Measurements from ENCODE around the gene NOP14.
"Not testable (repeated sequence)": the region's sequence is repeated elsewhere in the genome, so short reads cannot be mapped to it uniquely, and the experiment has no call there.

NOP14 gene

GRCh38 chr4:2961421-2961810 lies 1.8 kb downstream of the NOP14 start:
- Histone ChIP-seq H3K9ac (ENCODE audit: low read depth, low read length) (no peak overlapping the region), H3K27ac (ENCODE audit: low read depth, low read length) (no peak overlapping the region), H3K9me3 (ENCODE audit: control insufficient read depth, insufficient read depth, low read length) (peaks cover 12% of the 10 kb centered on the region), H3K4me3 (ENCODE audit: low read depth, low read length) (peak overlapping the region; percentile 81; the same call in 1 of the 2 replicates), H3K4me1 (ENCODE audit: control insufficient read depth, insufficient read depth, low read length) (0 out of 2 replicates have a peak, but pooled peaks cover 6% of the 10 kb centered on the region), H3K27me3 (ENCODE audit: control insufficient read depth, insufficient read depth, low read length) (peaks cover 11% of the 10 kb centered on the region), H3K36me3 (ENCODE audit: control insufficient read depth, insufficient read depth, low read length) (peaks cover 25% of the 10 kb centered on the region)

GRCh38 chr4:2960450-2960849 lies 2.8 kb downstream of the NOP14 start:
- Histone ChIP-seq H3K27me3 (ENCODE audit: control insufficient read depth, insufficient read depth, low read length) (peaks cover 11% of the 10 kb centered on the region), H3K36me3 (ENCODE audit: control insufficient read depth, insufficient read depth, low read length) (peaks cover 34% of the 10 kb centered on the region), H3K9me3 (ENCODE audit: control insufficient read depth, insufficient read depth, low read length) (peaks cover 21% of the 10 kb centered on the region)
- H3K27ac ChIP-seq (ENCODE audit: low read depth, low read length); H3K4me1 ChIP-seq (ENCODE audit: control insufficient read depth, insufficient read depth, low read length); H3K4me3 ChIP-seq (ENCODE audit: low read depth, low read length); H3K9ac ChIP-seq (ENCODE audit: low read depth, low read length): not testable (repeated sequence)

DNA sequence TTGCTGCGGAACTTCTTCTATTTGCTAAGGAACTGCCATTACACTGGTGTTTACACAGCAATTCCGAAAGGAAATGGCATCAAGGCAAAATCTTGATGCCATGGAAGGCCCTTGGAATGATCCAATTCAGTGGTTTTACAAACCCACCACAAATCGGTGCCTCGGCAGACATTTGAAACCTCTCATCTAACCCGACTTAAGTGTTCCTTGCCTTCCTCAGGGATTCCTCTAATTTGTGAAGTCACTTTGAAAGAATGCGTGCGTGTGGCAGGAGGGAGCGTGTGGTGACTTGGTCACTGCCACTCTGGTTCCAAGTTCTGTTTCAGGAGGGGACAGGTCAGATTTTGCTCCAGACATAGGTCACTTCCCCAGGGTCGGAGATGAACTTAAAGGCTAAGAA lies 4.8 kb downstream of the NOP14 start:
- Histone ChIP-seq H3K9me3 (ENCODE audit: control insufficient read depth, insufficient read depth, low read length) (peaks cover 23% of the 10 kb centered on the region), H3K4me3 (ENCODE audit: low read depth, low read length) (no peak overlapping the region), H3K27me3 (ENCODE audit: control insufficient read depth, insufficient read depth, low read length) (no peaks in the 10 kb centered on the region), H3K9ac (ENCODE audit: low read depth, low read length) (no peak overlapping the region), H3K36me3 (ENCODE audit: control insufficient read depth, insufficient read depth, low read length) (peaks cover 49% of the 10 kb centered on the region), H3K4me1 (ENCODE audit: control insufficient read depth, insufficient read depth, low read length) (0 out of 2 replicates have a peak, but pooled peaks cover 6% of the 10 kb centered on the region), H3K27ac (ENCODE audit: low read depth, low read length) (no peak overlapping the region)

GRCh38 chr4:2955186-2956044 lies 7.8 kb downstream of the NOP14 start:
- not testable (repeated sequence) for H3K27ac ChIP-seq (ENCODE audit: low read depth, low read length)

GRCh38 chr4:2954358-2955185 lies 8.6 kb downstream of the NOP14 start:
- Histone ChIP-seq H3K9ac (ENCODE audit: low read depth, low read length) (no peak overlapping the region), H3K36me3 (ENCODE audit: control insufficient read depth, insufficient read depth, low read length) (peaks cover 87% of the 10 kb centered on the region), H3K27me3 (ENCODE audit: control insufficient read depth, insufficient read depth, low read length) (no peaks in the 10 kb centered on the region), H3K27ac (ENCODE audit: low read depth, low read length) (no peak overlapping the region), H3K4me3 (ENCODE audit: low read depth, low read length) (no peak overlapping the region), H3K4me1 (ENCODE audit: control insufficient read depth, insufficient read depth, low read length) (no peaks in the 10 kb centered on the region), H3K9me3 (ENCODE audit: control insufficient read depth, insufficient read depth, low read length) (peaks cover 23% of the 10 kb centered on the region)

More at GRCh38 chr4:2955186-2956044, 7.8 kb downstream of the NOP14 start:
- not testable (repeated sequence) for H3K9ac ChIP-seq (ENCODE audit: low read depth, low read length); H3K4me1 ChIP-seq (ENCODE audit: control insufficient read depth, insufficient read depth, low read length); H3K27me3 ChIP-seq (ENCODE audit: control insufficient read depth, insufficient read depth, low read length)
- Histone ChIP-seq H3K36me3 (ENCODE audit: control insufficient read depth, insufficient read depth, low read length) (peaks cover 78% of the 10 kb centered on the region), H3K4me3 (ENCODE audit: low read depth, low read length) (peak overlapping the region; percentile 37; the same call in 1 of the 2 replicates), H3K9me3 (ENCODE audit: control insufficient read depth, insufficient read depth, low read length) (peaks cover 23% of the 10 kb centered on the region)

DNA sequence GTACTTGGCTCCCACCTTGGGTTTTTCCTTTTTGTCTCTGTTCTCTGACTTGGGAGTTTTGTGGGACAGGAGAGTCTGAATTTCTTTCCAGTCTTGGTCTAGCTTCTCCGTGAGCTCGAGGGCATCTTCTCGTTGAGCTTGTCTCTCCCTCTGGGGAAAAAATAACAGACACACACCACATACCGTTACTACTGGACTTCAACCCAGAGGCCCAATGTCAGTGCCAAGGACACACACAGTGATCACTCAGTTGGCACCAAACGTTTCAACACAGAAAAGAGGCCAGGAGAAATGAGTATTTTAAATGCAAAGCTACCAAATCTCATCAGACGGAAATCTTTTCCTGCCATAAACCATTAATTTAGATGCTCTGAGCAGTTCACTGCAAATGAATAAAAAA lies 9.7 kb downstream of the NOP14 start:
- H3K4me1 ChIP-seq (ENCODE audit: control insufficient read depth, insufficient read depth, low read length), result no peaks in the 10 kb centered on the region
- no peak overlapping the region for H3K4me3 ChIP-seq (ENCODE audit: low read depth, low read length)
- H3K27me3 ChIP-seq (ENCODE audit: control insufficient read depth, insufficient read depth, low read length), result no peaks in the 10 kb centered on the region
- no peak overlapping the region for H3K27ac ChIP-seq (ENCODE audit: low read depth, low read length)
- peaks cover 93% of the 10 kb centered on the region for H3K36me3 ChIP-seq (ENCODE audit: control insufficient read depth, insufficient read depth, low read length)
- no peak overlapping the region for H3K9ac ChIP-seq (ENCODE audit: low read depth, low read length)
- H3K9me3 ChIP-seq (ENCODE audit: control insufficient read depth, insufficient read depth, low read length), result peaks cover 23% of the 10 kb centered on the region

DNA sequence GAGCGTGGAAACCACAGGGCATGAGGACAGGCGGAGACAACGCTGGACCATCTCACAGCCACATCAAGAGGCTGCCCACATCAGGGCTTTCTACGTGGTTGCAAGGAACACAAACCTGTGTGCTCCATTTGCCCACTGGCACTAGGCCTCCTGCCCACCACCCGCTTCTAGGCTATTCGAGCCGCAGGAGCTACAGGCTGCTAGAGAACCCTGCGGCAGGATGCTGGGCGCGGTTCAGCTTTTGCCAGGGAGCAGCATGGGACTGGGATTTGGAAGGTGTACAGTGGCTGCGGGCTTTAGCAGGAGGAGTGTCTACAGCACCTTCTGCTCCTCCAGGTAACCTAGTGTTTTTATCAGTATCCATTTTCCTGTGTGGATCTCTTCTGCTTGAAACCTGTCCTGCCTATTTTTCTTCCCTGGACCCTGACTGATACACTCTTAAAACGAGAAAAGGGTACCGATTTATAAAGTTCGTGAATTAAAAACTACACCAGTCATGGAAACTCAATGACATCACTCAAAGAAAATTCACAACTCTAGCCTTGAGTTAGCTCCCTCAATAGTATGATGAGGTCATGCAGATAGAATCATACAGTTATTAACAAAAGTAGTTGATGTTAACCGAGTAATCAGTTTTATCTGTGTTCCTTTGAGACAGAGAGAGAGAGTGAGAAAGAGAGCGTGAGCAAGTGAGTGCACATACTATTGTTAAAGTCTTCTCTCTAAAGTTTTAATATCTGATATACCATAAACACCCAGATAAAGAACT lies 12.8 kb downstream of the NOP14 start:
- Histone ChIP-seq H3K36me3 (ENCODE audit: control insufficient read depth, insufficient read depth, low read length) (peaks cover 91% of the 10 kb centered on the region), H3K4me3 (ENCODE audit: low read depth, low read length) (no peak overlapping the region), H3K9ac (ENCODE audit: low read depth, low read length) (no peak overlapping the region), H3K27ac (ENCODE audit: low read depth, low read length) (no peak overlapping the region), H3K9me3 (ENCODE audit: control insufficient read depth, insufficient read depth, low read length) (peaks cover under 1% of the 10 kb centered on the region), H3K4me1 (ENCODE audit: control insufficient read depth, insufficient read depth, low read length) (no peaks in the 10 kb centered on the region), H3K27me3 (ENCODE audit: control insufficient read depth, insufficient read depth, low read length) (no peaks in the 10 kb centered on the region)

GRCh38 chr4:2949782-2950125 lies 13.5 kb downstream of the NOP14 start:
- Histone ChIP-seq H3K36me3 (ENCODE audit: control insufficient read depth, insufficient read depth, low read length) (peaks cover 96% of the 10 kb centered on the region), H3K27ac (ENCODE audit: low read depth, low read length) (no peak overlapping the region), H3K9ac (ENCODE audit: low read depth, low read length) (no peak overlapping the region), H3K4me3 (ENCODE audit: low read depth, low read length) (no peak overlapping the region), H3K9me3 (ENCODE audit: control insufficient read depth, insufficient read depth, low read length) (no peaks in the 10 kb centered on the region), H3K27me3 (ENCODE audit: control insufficient read depth, insufficient read depth, low read length) (no peaks in the 10 kb centered on the region), H3K4me1 (ENCODE audit: control insufficient read depth, insufficient read depth, low read length) (no peaks in the 10 kb centered on the region)

DNA sequence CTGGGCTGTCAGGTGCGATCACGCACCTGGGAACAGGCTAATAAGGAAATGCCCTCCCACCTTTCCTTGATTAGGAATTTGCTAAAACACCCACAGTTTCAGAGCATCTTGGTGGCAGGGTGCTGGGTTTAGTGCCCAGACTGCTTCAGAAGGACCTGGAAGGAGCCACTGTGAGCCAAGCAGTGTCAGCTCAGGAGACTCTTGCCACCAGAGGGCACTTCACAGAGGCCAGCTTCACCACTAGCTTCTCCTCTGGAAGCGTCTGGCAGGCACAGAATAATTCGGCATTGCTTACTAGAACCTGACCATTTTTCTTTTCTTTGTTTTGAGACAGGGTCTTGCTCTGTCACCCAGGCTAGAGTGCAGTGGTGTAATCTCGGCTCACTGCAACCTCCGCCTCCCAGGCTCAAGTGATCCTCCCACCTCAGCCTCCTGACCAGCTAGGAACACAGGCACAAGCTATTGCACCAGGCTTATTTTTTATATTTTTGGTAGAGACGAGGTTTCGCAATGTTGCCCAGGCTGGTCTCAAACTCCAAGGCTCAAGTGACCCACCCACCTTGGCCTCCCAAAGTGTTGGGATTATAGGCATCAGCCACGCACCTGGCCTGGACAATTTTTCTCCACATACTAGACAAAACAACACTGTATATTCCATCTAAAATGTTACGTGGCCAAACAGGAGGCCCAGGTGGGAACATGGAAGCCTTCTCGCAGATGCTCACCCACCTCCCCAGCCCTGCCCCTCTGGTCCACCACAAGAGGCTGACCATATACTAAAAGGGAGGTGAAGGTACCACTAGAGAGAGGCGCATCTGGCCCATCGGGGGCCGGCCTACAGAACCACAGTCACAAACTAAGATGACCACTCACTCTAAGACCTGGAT lies 14.1 kb downstream of the NOP14 start:
- Histone ChIP-seq H3K27ac (ENCODE audit: low read depth, low read length) (no peak overlapping the region), H3K36me3 (ENCODE audit: control insufficient read depth, insufficient read depth, low read length) (peaks cover 95% of the 10 kb centered on the region), H3K9ac (ENCODE audit: low read depth, low read length) (no peak overlapping the region)

DNA sequence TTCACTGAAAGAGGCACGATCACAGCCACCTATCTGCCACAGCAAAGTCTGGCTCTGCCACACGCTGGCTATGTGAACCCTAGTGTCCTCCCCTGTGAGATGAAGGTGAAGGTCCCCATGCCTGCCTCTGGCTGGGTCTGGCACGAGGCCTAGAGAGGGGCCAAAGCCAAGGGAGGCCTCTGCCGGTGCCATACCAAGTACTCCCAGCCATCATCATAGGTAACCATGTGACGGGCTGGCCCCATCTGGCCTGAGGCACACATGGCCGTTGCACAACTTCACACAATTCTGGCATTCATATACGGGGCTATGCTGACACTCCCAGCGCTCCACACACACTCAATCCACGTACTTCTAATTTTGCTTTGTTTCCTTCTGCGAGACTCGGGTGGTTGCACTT lies 15.3 kb downstream of the NOP14 start:
- no peaks in the 10 kb centered on the region for H3K9me3 ChIP-seq (ENCODE audit: control insufficient read depth, insufficient read depth, low read length)
- no peaks in the 10 kb centered on the region for H3K4me1 ChIP-seq (ENCODE audit: control insufficient read depth, insufficient read depth, low read length)
- H3K27ac ChIP-seq (ENCODE audit: low read depth, low read length), result no peak overlapping the region
- no peaks in the 10 kb centered on the region for H3K27me3 ChIP-seq (ENCODE audit: control insufficient read depth, insufficient read depth, low read length)
- no peak overlapping the region for H3K4me3 ChIP-seq (ENCODE audit: low read depth, low read length)
- H3K36me3 ChIP-seq (ENCODE audit: control insufficient read depth, insufficient read depth, low read length), result peaks cover 95% of the 10 kb centered on the region
- H3K9ac ChIP-seq (ENCODE audit: low read depth, low read length), result no peak overlapping the region

More for the DNA sequence above, 14.1 kb downstream of the NOP14 start:
- Histone ChIP-seq H3K4me3 (ENCODE audit: low read depth, low read length) (no peak overlapping the region), H3K27me3 (ENCODE audit: control insufficient read depth, insufficient read depth, low read length) (no peaks in the 10 kb centered on the region), H3K9me3 (ENCODE audit: control insufficient read depth, insufficient read depth, low read length) (no peaks in the 10 kb centered on the region), H3K4me1 (ENCODE audit: control insufficient read depth, insufficient read depth, low read length) (no peaks in the 10 kb centered on the region)

All from HUES48 (cell line).